B cell (primary cell): ENCODE data around the gene GATA1. TPM values are rescaled to one million over a fixed set of nuclear protein-coding genes. Genes with fewer than 3 reads are reported as not detected.

ENCODE experiments used
- ATAC-seq: fragments of 200-7000 bp; cut with Tn5 transposase; one replicate; pipeline ENCODE4 v1.10.0; 2021; ENCODE audit warnings: low read depth, mild to moderate bottlenecking, moderate number of reproducible peaks, moderate library complexity
- CTCF ChIA-PET: fragments of 350-600 bp; sonication (Branson Sonifier 250); formaldehyde crosslinking; loops from one replicate; lab custom pipeline; 2021; ENCODE audit warnings: antibody characterized with exemption, inconsistent platforms; lab: Charles Lee
- POLR2A ChIA-PET: fragments of 350-600 bp; sonication (Branson Sonifier 250); formaldehyde crosslinking; loops from one replicate; lab custom pipeline; 2021; ENCODE audit warnings: antibody characterized with exemption; lab: Charles Lee
- DNase-seq: peaks from one replicate; pipeline ENCODE4 v3.0.0; 2013
- H2AFZ ChIP-seq: 2 replicates; pipeline ENCODE4 v1.6.1; 2012; ENCODE audit warnings: mild to moderate bottlenecking, low read depth, low read length; ENCODE audit not compliant: insufficient read depth, poor library complexity, severe bottlenecking
- H3K27ac ChIP-seq, 2 donors: 1 replicate in 1 of 2; 2 replicates in 1 of 2; pipeline ENCODE4 v1.5.1; 2012 to 2013; ENCODE audit warnings: low read length in 2 of 2, mild to moderate bottlenecking in 2 of 2, moderate library complexity in 1 of 2
- H3K27me3 ChIP-seq, 4 experiments: fragments of 200-600 bp in 1 of 4; sonication (generic) in 1 of 4; replicated peaks in 1 of 4; 1 replicate in 2 of 4; 2 replicates in 2 of 4; pipeline versions ENCODE4 v1.6.1 to v1.7.0; 2013 to 2016; ENCODE audit warnings: low read length in 3 of 4, mild to moderate bottlenecking in 2 of 4, mixed read lengths in 1 of 4, moderate library complexity in 1 of 4; ENCODE audit not compliant: insufficient read depth in 4 of 4, control insufficient read depth in 3 of 4; ENCODE audit errors: control extremely low read depth in 1 of 4
- H3K36me3 ChIP-seq, 2 experiments: replicated peaks in 1 of 2; 1 replicate in 1 of 2; 2 replicates in 1 of 2; pipeline versions ENCODE4 v1.6.1 to v1.7.1; 2013; ENCODE audit warnings: low read length in 1 of 2; ENCODE audit not compliant: insufficient read depth in 2 of 2, control insufficient read depth in 1 of 2; ENCODE audit errors: control extremely low read depth in 1 of 2, extremely low read depth in 1 of 2
- H3K4me1 ChIP-seq, 2 donors: fragments of 200-600 bp in 1 of 2; sonication (generic) in 1 of 2; 1 replicate in 1 of 2; 2 replicates in 1 of 2; pipeline versions ENCODE4 v1.5.1 to v1.6.1; 2013 to 2017; ENCODE audit warnings: low read length in 2 of 2; ENCODE audit not compliant: control insufficient read depth in 2 of 2, insufficient read depth in 2 of 2
- H3K4me2 ChIP-seq: replicated peaks from 2 replicates; pipeline ENCODE3; 2012; ENCODE audit warnings: mild to moderate bottlenecking, low read depth, low read length; ENCODE audit not compliant: poor library complexity, severe bottlenecking
- H3K4me3 ChIP-seq, 5 experiments: fragments of 200-600 bp in 1 of 5; sonication (generic) in 1 of 5; 1 replicate in 3 of 5; 2 replicates in 2 of 5; pipeline versions ENCODE4 v1.5.1 to v1.7.0; 2011 to 2016; ENCODE audit warnings: low read length in 4 of 5, mild to moderate bottlenecking in 4 of 5, low read depth in 2 of 5, control low read depth in 1 of 5, moderate library complexity in 1 of 5; ENCODE audit not compliant: insufficient read depth in 1 of 5; ENCODE audit errors: control extremely low read depth in 1 of 5, extremely low read depth in 1 of 5
- H3K79me2 ChIP-seq: fragments of 200-600 bp; sonication (generic); one replicate; pipeline ENCODE4 v1.6.0; 2016; ENCODE audit warnings: low read length; ENCODE audit not compliant: control insufficient read depth, insufficient read depth
- H3K9ac ChIP-seq: fragments of 200-600 bp; sonication (generic); 2 replicates; pipeline ENCODE4 v1.6.1; 2017; ENCODE audit warnings: mild to moderate bottlenecking, low read length, moderate library complexity
- H3K9me3 ChIP-seq, 3 donors: one replicate each; pipeline versions ENCODE4 v1.6.1 to v1.7.1; 2013; ENCODE audit warnings: low read length in 2 of 3; ENCODE audit not compliant: control insufficient read depth in 2 of 3, insufficient read depth in 1 of 3; ENCODE audit errors: control extremely low read depth in 1 of 3
- H4K20me1 ChIP-seq: 2 replicates; pipeline ENCODE4 v1.6.0; 2012; ENCODE audit warnings: mild to moderate bottlenecking, low read length; ENCODE audit not compliant: insufficient read depth, control insufficient read depth, poor library complexity, severe bottlenecking
- H3K27ac Mint-ChIP-seq: one replicate; pipeline ENCODE4 v1.8.0; 2021; ENCODE audit warnings: mixed read lengths
- H3K27me3 Mint-ChIP-seq: one replicate; pipeline ENCODE4 v1.8.0; 2021; ENCODE audit warnings: mixed read lengths
- H3K4me1 Mint-ChIP-seq: one replicate; pipeline ENCODE4 v1.8.0; 2021; ENCODE audit warnings: mixed read lengths
- H3K4me3 Mint-ChIP-seq: one replicate; pipeline ENCODE4 v1.8.0; 2021; ENCODE audit warnings: mixed read lengths
- H3K9me3 Mint-ChIP-seq: one replicate; pipeline ENCODE4 v1.8.0; 2022; ENCODE audit warnings: mixed read lengths; ENCODE audit not compliant: insufficient read depth
- EZH2 ChIP-seq: IDR thresholded peaks from 2 replicates; pipeline ENCODE4 v1.6.1; 2012; ENCODE audit warnings: borderline replicate concordance, low read depth, mild to moderate bottlenecking, moderate library complexity, low read length; ENCODE audit not compliant: insufficient read depth, poor library complexity, severe bottlenecking
- WGBS: methylation state at CpG from one replicate; pipeline ENCODE4 v1.1.5; 2013; ENCODE audit warnings: missing lambda C conversion rate; ENCODE audit not compliant: insufficient coverage; 5-methylcytosine and 5-hydroxymethylcytosine counted together
- intact Hi-C: fragments of 100-400 bp; cut with micrococcal nuclease; formaldehyde crosslinking; loops from one replicate; pipeline ENCODE4 v1.10.0; 2022
- polyA plus RNA-seq: library from polyadenylated mRNA; depleted of rRNA; stranded (reverse); fragments of >200 nt; gene quantifications from 2 replicates; pipeline ENCODE4 v1.2.3, GENCODE V29; 2012
- total RNA-seq, 2 donors: library from RNA; stranded (reverse); fragments of 120-200 nt in 1 of 2; gene quantifications; 1 replicate in 1 of 2; 2 replicates in 1 of 2; pipeline versions ENCODE4 v1.2.3 to v1.2.4, GENCODE V29; 2013 to 2022
- TF ChIP-seq, protein P1 (sequence below): fragments of 200-600 bp; IDR thresholded peaks from one replicate; pipeline ENCODE4 v1.8.0; 2022; ENCODE audit warnings: antibody characterized with exemption, mild to moderate bottlenecking

Gene GATA1
- total and polyA plus RNA-seq, 2 donors (not counting 1 experiment from before 2014, with no cell fraction given) = not detected

DNA sequence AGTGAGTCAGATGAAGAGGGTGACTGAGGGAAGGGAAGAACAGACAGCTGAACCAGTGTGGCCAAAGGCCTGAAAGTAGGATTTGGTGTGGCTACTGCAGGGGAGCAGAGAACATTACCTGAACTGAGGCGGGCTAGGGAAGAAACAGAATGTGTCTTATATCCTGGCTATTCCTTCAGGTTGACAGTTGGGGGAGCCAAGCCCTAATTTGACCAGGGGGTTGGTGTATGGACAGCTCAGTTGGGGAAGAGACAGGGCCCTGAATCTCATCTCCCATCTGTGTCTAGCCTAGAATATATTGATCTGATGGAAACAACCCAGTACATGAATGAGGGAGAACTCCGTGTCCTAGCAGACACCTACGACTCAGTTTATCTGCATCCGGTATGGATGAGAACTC lies 19.7 kb downstream of the GATA1 start:
- Histone ChIP-seq H3K9me3 (no peaks in the 10 kb centered on the region), H4K20me1 (no peaks in the 10 kb centered on the region), H3K27ac (no peak overlapping the region), H3K4me3 (no peak overlapping the region), H2AFZ (no peak overlapping the region), H3K9ac (no peak overlapping the region), H3K36me3 (peaks cover 0 to 7% of the 10 kb centered on the region in 2 experiments), H3K79me2 (no peaks in the 10 kb centered on the region), H3K4me1 (peaks cover 4 to 9% of the 10 kb centered on the region in 2 donors), H3K27me3 (no peaks in the 10 kb centered on the region), H3K4me2 (no peak overlapping the region)
- no peak for TF ChIP-seq EZH2
- TF ChIP-seq, protein P1, sequence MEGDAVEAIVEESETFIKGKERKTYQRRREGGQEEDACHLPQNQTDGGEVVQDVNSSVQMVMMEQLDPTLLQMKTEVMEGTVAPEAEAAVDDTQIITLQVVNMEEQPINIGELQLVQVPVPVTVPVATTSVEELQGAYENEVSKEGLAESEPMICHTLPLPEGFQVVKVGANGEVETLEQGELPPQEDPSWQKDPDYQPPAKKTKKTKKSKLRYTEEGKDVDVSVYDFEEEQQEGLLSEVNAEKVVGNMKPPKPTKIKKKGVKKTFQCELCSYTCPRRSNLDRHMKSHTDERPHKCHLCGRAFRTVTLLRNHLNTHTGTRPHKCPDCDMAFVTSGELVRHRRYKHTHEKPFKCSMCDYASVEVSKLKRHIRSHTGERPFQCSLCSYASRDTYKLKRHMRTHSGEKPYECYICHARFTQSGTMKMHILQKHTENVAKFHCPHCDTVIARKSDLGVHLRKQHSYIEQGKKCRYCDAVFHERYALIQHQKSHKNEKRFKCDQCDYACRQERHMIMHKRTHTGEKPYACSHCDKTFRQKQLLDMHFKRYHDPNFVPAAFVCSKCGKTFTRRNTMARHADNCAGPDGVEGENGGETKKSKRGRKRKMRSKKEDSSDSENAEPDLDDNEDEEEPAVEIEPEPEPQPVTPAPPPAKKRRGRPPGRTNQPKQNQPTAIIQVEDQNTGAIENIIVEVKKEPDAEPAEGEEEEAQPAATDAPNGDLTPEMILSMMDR = no peak
- DNase-seq = no peak
- Mint-ChIP-seq H3K4me1 (peaks cover 7% of the 10 kb centered on the region), H3K9me3 (no peaks in the 10 kb centered on the region), H3K27ac (no peak overlapping the region), H3K27me3 (no peaks in the 10 kb centered on the region), H3K4me3 (no peak overlapping the region)
- CTCF ChIA-PET = interaction anchor here (1.1 kb wide), 1 partner anchor 158 kb away, joined by 3 read pairs; no protein-coding TSS in a partner anchor
- intact Hi-C loops = no loop called here
- no peak for ATAC-seq
- no CpG with 5 or more reads among the region's 4 CpGs for WGBS
- POLR2A ChIA-PET = no interaction called here

DNA sequence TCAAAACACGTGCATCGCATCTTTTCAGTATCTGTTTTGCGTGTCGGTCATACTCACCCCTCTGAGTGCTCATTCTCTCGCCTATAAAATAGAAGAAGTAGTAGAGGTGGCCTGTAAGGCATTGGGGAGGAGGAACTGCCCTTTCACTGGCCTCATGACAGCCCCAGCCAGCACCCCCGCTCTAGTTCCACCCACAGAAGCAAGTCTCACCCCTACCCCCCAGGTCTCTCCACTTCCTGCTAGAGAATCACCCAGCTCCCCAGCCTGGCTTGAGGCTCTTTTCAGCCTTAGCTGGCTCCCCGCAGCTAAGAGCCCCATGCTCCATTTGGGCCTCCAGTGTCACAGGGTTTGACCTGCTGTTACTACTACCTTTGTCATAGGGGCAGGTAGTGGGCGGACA lies 27.3 kb downstream of the GATA1 start:
- 100% methylated on average over 2 of the region's 8 CpGs for WGBS
- ChIA-PET POLR2A (no interaction called here), CTCF (no interaction called here)
- Histone ChIP-seq H3K4me3 (no peak overlapping the region), H3K9ac (no peak overlapping the region), H3K9me3 (no peaks in the 10 kb centered on the region), H3K27ac (no peak overlapping the region), H4K20me1 (no peaks in the 10 kb centered on the region), H3K4me1 (no peaks in the 10 kb centered on the region), H3K79me2 (no peaks in the 10 kb centered on the region), H3K36me3 (peaks cover 0 to 4% of the 10 kb centered on the region in 2 experiments), H2AFZ (no peak overlapping the region), H3K27me3 (no peaks in the 10 kb centered on the region), H3K4me2 (no peak overlapping the region)
- no peaks in the 10 kb centered on the region for H3K27me3 Mint-ChIP-seq
- DNase-seq (no peak), ATAC-seq (no peak)
- no peaks in the 10 kb centered on the region for H3K4me1 Mint-ChIP-seq
- intact Hi-C loops = no loop called here
- TF ChIP-seq, protein P1 = no peak
- no peak for TF ChIP-seq EZH2
- no peak overlapping the region for H3K4me3 Mint-ChIP-seq
- no peaks in the 10 kb centered on the region for H3K9me3 Mint-ChIP-seq
- no peak overlapping the region for H3K27ac Mint-ChIP-seq
